GM21390 (cell line): ENCODE data around the gene ENTPD5.

Experiments
- ATAC-seq: cut with Tn5 transposase; IDR thresholded peaks from one replicate; pipeline ENCODE4 v1.9.1; 2021; ENCODE audit not compliant: unreplicated experiment

ENTPD5 gene, protein sequence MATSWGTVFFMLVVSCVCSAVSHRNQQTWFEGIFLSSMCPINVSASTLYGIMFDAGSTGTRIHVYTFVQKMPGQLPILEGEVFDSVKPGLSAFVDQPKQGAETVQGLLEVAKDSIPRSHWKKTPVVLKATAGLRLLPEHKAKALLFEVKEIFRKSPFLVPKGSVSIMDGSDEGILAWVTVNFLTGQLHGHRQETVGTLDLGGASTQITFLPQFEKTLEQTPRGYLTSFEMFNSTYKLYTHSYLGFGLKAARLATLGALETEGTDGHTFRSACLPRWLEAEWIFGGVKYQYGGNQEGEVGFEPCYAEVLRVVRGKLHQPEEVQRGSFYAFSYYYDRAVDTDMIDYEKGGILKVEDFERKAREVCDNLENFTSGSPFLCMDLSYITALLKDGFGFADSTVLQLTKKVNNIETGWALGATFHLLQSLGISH

DNA sequence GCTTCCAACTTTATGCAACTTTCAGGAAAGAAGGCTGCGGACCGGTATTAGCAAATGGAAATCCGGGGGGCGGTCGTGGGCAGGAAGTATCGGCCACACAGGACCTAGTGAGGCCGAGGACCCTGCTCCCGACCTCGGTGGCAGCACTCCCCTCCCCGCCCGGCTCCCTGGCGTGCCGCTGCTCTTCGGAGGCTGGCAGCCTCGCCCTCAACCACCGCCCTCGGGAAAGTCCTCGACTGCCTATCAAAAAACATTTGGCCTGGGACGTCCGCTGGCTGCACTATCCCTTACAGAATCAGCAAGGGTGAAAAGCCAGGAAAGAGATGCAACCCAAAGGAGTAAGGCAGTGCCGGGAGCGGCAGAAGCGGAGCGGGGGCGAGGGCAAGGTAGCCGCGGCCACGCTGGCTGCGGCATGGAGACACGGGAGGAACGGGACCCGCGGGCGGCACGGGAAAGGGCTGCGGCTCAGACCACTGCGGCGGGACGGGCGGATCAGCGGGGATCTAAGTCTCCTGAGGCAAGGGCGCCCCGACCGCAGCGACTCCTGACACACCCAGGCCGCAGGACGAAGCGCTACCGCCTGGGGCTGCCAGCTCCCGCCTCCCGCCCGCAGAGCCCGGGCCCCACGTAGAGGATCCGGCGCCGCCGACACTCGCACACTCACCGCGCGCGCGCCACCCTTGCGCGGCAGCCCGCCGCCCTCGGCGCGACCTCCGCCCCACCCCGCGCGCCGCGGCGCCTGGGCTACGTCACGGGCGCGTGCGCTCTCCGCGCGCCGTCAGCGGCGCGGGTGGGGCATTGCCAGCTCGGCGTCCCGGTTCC, at the start of gene ENTPD5, which contains the start of gene BBOF1:
TSS of gene ENTPD5 (minus strand) at position 703 of the 822 bp plus-strand sequence. CDS start 31,186 bp downstream, outside the sequence.
TSS of gene BBOF1 (plus strand) at position 764 of the 822 bp plus-strand sequence. CDS start 130 bp downstream, outside the sequence.
- peak; percentile 88 for ATAC-seq

DNA sequence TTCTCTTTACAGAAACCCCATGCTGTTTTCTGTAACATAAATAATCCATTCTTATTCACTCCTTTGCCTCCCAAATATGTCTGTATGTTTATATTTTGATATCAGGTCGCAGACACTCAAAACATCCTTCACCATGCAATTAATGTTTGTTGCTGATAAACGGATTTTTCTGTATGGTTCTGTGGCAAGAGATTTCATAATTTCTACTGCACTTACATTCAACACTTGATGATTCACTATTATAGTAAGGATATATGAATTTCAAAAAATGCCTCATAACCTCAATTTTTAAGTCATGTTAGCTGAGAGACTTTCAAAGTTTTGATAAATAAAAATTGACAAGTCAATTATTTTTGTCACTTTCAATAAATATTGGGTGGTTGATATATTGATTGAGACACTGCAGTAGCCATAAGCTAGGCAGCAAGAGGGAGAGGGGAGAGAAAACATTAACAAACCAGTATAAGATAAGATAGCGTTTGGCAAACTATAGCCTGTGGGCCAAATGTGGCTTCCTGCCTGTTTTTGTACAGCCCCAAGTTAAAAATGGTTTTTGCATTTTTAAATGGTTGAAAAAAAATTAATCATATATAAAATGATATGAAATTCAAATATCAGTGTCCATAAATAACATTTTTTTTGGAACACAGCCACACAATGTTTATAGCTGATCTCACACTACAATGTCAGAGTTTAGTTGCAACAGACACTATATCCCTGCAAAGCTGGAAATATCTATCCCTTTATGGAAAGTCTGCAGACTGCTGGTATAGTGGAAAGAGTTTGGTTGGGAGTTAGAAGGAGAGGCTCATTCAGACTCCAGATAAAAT, 46.9 kb upstream of the ENTPD5 start:
- ATAC-seq, result no peak

DNA sequence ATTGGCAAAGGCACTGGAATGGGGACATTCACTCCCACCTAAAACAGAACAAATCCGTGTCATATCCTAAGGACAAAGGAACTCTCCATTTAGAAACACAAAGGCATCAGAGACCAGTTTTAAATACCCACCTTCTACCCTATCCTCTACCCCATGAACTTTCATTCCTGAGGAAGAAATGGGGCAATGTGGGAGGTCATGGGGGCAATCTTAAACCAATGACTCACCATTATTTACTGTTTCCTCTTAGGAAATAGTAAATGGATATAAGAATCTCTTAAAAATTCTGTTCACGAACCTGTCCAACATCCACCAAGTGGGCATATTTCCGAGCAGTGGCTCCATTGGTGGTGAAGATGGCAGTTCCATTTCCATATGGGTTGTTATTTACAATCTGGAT, 45.8 kb upstream of the ENTPD5 start:
- no peak for ATAC-seq

DNA sequence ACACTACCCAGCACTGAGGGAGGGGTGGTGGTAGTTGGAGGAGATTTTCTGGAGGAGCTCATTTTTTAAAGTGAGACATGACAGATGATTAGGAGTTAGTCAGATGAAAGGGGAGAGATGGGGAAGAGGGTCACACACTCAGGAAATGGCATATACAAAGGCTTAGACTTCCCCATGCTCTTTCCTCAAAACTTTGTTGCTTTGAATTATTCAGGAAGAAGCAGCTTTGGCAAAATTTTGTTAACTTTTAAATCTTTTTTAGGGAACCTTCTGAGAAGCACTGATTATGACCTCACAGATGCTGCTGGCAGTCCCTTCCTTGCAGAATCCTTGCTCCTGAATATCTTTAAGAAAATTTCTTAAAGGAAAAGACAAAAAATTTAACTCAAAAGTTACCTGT, 45.3 kb upstream of the ENTPD5 start:
- no peak for ATAC-seq

DNA sequence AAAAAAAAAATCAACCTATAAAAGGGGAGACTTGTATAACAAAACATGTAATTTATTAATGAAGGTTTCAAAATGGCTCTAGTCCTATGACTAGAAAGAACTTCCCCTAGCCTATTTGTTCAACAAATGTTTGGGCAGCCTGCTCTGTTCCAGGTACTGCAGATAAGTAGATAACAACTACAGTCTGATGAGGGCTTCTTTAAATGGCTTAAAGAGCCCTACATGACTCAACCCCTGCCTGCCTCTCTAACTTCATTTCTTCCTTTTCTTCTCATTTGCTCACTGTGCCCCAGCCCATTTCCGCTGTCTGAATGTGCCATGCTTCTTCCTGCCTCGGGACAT, 43.7 kb upstream of the ENTPD5 start:
- ATAC-seq, result no peak

DNA sequence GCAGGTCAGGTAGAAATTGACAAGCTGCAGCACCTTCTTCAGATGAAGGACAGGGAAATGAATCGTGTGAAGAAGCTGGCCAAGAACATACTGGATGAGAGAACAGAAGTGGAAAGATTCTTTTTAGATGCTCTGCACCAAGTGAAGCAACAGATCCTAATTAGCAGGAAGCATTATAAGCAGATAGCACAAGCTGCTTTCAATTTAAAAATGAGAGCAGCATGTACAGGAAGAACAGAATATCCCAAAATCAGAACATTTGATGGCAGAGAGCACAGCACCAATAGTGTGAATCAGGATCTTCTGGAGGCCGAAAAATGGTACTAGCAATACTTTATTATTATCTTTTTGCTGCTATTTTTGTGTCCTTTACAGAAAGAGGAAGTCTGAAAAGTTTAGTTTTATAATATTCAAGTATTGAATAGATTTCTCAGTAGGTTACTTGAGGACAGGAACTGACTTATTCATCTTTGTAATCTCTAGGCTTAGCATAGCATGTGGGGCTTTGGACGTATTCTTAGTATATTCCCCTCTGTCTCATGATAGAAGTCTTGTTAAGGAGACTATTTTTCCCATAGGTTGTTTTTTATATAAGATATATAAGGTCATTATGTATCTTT, 30.9 kb upstream of the ENTPD5 start:
- ATAC-seq, result no peak

DNA sequence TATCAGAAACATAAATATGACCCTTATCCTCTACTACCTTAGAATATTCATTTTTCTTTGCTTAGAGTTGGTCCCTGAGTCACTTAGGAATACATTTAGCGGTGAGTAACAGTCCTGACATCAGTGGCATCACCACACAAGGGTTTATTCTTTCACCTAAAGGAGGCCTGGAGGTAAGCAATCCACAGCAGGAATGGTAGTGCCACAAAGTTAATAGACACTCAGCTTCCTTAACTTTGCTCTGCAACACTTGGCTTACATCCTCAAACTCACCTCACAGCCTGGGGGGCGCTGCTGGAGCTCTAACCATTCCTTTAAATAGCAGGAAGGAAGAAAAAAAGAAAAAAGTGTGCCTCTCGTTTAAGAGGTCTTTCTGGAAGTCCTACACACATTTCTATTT, 29.2 kb upstream of the ENTPD5 start:
- no peak for ATAC-seq

DNA sequence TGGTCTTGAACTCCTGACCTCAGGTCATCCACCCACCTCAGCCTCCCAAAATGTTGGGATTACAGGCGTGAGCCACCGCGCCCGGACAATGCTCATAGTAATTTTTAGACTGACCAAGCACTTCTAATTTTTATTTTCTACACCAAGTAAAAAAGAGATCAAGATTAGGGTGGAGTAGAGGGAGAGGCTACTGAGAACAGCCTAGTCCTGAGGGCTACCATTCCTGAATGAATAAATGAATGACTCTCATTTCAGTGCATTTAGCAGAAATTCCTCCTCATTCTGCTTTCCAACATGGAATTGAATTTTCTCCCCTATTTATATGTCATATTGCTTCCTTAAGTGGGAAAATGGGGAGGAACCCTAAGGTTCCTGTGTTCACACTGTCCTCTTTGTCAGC, 26.4 kb upstream of the ENTPD5 start:
- no peak for ATAC-seq

DNA sequence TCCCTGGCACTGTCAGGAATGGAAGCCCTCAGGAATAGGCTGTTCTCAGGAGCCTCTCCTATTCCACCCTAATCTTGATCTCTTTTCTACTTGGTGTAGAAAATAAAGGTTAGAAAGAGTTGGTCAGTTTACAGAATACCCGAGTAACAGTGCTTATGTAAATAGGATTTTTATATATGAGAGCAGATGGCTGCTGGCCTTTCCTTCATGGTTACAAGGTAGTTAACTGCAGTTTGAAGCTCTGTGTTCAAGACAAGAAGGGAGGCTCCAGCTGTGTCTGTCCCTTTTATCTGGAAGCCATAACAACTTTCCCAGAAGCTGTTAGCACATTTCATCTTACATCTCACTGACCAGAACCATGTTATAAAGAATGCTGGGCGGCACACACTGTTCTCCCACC, 23.2 kb upstream of the ENTPD5 start:
- no peak for ATAC-seq

DNA sequence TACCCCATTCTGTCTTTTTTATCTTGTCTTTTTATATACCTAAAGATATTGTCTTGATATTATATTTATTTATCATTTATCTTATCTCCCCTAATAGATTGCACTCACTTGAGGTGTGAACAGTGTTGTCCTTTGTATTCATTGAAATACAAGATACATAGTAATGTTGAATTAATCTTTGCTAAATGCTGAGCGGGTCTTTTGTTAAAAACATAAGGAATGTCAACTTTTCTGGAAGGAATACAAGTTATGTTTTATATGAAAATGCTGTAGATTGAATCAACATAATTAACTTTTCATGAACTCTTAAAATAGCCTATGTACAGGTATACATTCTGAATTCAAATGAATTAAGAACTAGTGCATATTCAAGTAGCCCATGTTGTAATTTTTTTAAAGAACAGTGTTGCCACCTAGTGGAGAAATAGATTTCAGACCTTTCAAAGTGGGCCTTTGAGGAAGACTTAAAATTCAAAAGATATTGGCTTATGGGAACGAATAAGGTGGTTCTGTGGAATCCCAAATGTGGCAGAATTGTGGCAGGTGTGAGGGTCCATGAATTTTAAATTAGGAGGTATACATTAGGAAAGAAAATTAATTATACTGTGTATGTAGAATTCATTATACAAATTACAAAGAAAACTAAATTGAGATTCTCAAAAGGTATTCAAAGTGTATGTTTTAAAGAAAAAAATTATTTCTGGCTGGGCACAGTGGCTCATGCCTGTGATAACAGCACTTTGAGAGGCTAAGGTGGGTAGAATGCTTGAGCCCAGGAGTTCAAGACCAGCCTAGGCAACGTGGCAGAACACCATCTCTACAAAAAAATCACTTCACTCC, 19.2 kb upstream of the ENTPD5 start:
- ATAC-seq, result no peak

DNA sequence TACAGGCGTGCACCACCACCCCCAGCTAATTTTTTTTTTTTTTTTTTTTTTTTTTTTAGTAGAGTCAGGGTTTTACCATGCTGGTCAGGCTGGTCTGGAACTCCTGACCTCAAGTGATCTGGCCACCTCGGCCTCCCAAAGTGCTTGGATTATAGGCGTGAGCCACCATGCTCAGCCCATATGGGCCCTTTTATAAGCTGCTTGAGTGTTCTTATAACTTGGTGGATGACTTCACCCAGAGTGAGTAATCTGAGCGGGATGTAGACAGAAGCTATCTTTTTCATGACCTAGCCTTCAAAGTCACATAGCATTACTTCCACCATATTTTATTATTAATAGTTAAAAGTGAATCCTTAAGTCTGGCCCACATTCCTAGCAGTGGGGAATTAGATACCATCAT, 16.5 kb upstream of the ENTPD5 start:
- ATAC-seq, result no peak

DNA sequence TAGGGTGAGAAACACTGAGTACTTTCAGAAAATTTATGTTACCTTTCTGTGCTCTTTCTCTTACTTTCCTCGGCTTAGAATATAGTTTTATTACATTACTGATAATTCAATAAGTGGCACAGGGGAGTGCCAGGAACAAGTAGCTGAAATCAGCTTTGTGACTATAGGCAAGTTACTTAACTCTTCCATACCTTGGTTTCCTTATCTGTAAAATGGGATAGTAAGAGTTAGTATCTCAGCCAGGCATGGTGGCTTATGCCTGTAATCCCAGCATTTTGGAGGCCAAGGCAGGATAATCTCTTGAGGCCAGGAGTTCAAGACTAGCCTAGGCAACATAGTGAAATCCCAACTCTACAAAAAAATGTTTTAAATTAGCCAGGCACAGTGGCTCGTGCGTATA, 15.5 kb upstream of the ENTPD5 start:
- ATAC-seq, result no peak

DNA sequence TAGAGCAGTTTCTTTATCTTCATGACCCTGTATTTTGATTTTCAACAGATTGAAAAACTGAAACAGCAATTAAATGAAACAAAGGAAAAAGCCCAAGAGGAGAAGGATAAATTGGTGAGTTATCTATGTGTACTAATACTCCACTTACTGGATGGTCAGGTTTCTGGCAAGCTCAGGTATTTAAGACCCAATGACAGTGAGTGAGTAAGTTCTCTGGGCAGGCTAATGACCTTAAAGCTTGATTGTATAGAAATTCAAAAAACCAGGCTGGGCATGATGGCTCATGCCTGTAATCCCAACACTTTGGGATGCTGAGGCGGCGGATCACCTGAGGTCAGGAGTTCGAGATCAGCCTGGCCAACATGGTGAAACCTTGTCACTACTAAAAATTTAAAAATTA, 10.0 kb upstream of the ENTPD5 start:
- ATAC-seq, result no peak

DNA sequence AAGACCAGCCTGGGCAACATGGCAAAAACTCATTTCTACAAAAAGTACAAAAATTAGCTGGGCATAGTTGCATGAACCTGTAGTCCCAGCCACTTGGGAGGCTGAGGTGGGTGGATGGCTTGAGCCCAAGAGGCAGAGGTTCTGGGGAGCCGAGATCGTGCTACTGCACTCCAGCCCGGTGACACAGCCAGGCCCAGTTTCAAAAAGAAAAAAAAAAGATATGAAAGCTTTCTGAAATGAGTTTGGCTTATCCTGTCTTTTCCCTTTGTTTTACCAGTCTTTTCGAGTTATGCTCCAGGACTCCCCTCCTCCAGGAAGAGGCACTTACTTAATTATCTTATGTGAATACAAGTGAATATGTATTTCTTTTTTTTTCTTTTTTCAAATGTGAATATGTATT, 3.3 kb upstream of the ENTPD5 start:
- ATAC-seq, result no peak

DNA sequence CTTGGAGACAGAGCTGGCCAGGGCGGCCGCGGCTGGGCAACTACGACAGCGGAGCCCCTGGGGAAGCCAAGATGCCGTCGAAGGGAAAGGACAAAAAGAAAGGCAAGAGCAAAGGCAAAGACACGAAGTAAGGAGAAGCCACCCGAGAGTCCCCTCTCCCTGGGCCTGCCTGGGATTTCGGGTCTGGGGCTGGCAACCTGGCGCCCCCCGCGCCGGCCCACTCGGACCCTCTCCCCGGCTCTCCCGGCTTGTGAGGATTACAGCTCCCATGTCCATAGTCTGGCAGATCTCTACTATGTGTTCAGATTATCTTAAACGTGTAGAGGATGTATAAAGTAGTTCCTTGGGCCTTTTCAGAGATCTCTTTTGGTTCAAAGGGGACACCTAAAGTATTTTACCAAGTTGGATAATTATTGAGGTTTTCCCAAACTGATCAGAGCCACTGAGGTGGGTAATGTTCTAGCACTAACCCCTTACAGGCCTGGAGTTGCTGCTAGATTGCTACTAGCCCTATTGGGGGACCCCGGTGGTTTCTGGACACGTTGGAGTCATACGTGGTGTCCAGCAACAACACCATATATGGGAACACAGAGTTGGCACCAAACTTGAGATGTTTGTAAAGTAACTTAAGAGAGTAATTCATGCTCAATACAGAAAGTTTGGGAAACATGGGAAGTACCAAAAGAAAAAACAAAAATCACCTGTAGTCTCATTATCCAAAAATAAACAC, 485 bp upstream of the ENTPD5 start:
- ATAC-seq, result no peak

DNA sequence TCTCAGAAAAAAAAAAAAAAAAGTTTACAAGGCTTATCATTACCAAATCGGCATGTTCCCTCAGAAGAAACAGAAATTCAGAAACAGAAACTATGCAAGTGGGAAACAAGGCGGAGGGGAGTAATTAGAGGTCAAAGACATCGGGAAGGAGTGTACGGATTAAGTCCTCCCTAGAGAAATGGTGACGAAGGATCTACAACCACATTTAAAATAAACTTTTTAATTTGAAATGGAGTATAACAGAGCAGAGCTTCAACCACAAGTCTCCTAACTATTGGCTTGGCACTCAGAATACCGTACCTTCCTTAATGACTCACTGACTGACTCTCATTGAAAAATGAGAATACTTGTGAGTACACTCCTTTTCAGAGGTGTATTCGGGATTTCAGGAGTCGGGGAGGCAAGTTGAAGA, 908 bp downstream of the ENTPD5 start:
- ATAC-seq, result no peak

DNA sequence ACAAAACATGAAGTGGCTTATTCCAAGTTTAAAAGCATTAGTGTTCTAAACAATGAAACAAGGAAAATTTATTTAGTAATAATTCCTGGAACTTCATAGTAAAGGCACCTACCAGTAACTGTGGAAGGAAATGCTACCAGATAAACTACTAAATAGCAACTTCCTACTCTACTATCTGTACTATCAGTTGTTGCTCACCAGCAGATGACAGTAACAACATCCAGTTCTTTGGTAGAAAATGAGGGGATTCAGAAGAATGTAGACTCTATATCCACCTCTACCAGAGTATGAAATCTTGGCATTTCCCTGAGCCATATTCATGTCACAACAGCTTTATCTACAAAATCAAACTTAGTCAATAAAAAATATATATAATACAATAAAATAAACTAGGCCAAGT, 3.1 kb downstream of the ENTPD5 start:
- ATAC-seq, result no peak

DNA sequence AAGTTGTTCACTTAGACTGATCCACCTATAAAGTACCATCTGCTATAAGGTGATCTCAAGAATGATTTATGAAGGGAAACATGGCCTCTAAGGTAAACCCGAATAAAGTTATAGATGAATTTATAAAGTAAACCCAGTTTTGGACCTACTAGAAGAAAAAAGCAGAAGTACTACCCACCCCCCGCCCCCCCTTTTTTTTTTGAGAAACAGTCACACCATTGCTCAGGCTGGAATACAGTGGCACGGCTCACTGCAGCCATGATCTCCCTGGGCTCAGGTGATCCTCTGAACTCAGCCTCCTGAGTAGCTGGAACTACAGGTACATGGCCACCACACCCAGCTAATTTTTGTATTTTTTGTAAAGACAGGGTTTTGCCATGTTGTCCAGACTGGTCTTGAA, 3.9 kb downstream of the ENTPD5 start:
- no peak for ATAC-seq

DNA sequence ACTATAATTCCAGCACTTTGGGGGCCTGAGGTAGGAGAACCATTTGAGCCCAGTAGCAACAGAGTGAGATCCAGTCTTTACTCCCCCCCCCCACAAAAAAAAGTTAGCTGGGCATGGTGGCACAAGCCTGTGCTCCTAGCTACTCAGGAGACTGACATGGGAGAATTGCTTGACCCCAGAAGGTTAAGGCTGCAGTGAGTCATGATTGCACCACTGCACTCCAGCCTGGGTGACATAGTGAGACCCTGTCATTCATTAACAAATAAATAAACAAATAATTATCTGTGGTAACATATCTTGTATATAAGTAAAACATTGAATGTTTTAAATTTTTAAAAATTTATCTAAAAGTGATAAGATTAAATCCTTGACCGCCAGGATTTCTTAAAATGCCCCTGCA, 4.8 kb downstream of the ENTPD5 start:
- no peak for ATAC-seq
